ENCODE measurements around the gene SELENOO. TPM values are rescaled to one million over a fixed set of nuclear protein-coding genes. Genes with fewer than 3 reads are reported as not detected.

SELENOO gene
- total and polyA plus RNA-seq, 3 experiments from 2014 or later, result 6.1 to 25.9 (median 22.3) TPM

- no peak overlapping the region for H3K27ac Mint-ChIP-seq
- CTCF ChIA-PET, result interaction anchor here (1.5 kb wide), 1 partner anchor 12 kb away, joined by 6 read pairs; no protein-coding TSS in a partner anchor
Measured at GRCh38 chr22:50229370-50229769, 28.6 kb downstream of the SELENOO start.

GRCh38 chr22:50232481-50233151 lies 31.8 kb downstream of the SELENOO start:
- no peak overlapping the region for H3K27ac Mint-ChIP-seq
- H3K27ac ChIP-seq (ENCODE audit: low read depth, low read length), result no peak overlapping the region
- peaks cover 0 to 68% (median 10%) of the 10 kb centered on the region in 3 donors for H3K36me3 Mint-ChIP-seq
- ChIA-PET CTCF (no interaction called here), POLR2A (no interaction called here)
- no peaks in the 10 kb centered on the region for H3K9me3 ChIP-seq (ENCODE audit: low read length)
- no peaks in the 10 kb centered on the region for H3K27me3 Mint-ChIP-seq
- no peak for DNase-seq
- H3K27me3 ChIP-seq (ENCODE audit: insufficient read depth, low read length, poor library complexity, severe bottlenecking), result no peaks in the 10 kb centered on the region
- H3K4me3 Mint-ChIP-seq, result peak overlapping the region in 1 of 7 donors; percentile 5
- no peaks in the 10 kb centered on the region for H3K9me3 Mint-ChIP-seq
- peaks cover 11 to 25% (median 16%) of the 10 kb centered on the region in 3 donors for H3K4me1 Mint-ChIP-seq
- no peaks in the 10 kb centered on the region for H3K4me1 ChIP-seq (ENCODE audit: insufficient read depth, low read length)
- H3K4me3 ChIP-seq (ENCODE audit: low read length), result no peak overlapping the region
- peaks cover 21% of the 10 kb centered on the region for H3K36me3 ChIP-seq (ENCODE audit: insufficient read depth, low read length)

More at GRCh38 chr22:50229370-50229769, 28.6 kb downstream of the SELENOO start:
- no peak for DNase-seq
- Histone ChIP-seq H3K27me3 (ENCODE audit: insufficient read depth, low read length, poor library complexity, severe bottlenecking) (no peaks in the 10 kb centered on the region), H3K27ac (ENCODE audit: low read depth, low read length) (no peak overlapping the region), H3K4me1 (ENCODE audit: insufficient read depth, low read length) (no peaks in the 10 kb centered on the region), H3K9me3 (ENCODE audit: low read length) (no peaks in the 10 kb centered on the region), H3K36me3 (ENCODE audit: insufficient read depth, low read length) (peaks cover 17% of the 10 kb centered on the region), H3K4me3 (ENCODE audit: low read length) (no peak overlapping the region)
- no peaks in the 10 kb centered on the region for H3K9me3 Mint-ChIP-seq
- H3K4me1 Mint-ChIP-seq, result peaks cover 6 to 9% (median 8%) of the 10 kb centered on the region in 3 donors
- no peaks in the 10 kb centered on the region for H3K27me3 Mint-ChIP-seq
- peak overlapping the region in 1 of 7 donors; percentile 28 for H3K4me3 Mint-ChIP-seq
- H3K36me3 Mint-ChIP-seq, result peaks cover 0 to 70% (median 12%) of the 10 kb centered on the region in 3 donors
- POLR2A ChIA-PET, result no interaction called here

- Mint-ChIP-seq H3K36me3 (peaks cover 0 to 69% (median 10%) of the 10 kb centered on the region in 3 donors), H3K4me3 (no peak overlapping the region), H3K4me1 (peaks cover 11 to 29% (median 16%) of the 10 kb centered on the region in 3 donors), H3K27ac (peak overlapping the region in 1 of 8 donors; percentile 5), H3K9me3 (no peaks in the 10 kb centered on the region), H3K27me3 (no peaks in the 10 kb centered on the region)
- POLR2A ChIA-PET, result no interaction called here
- DNase-seq, result no peak
- H3K4me1 ChIP-seq (ENCODE audit: insufficient read depth, low read length), result no peaks in the 10 kb centered on the region
- no peak overlapping the region for H3K4me3 ChIP-seq (ENCODE audit: low read length)
- H3K27me3 ChIP-seq (ENCODE audit: insufficient read depth, low read length, poor library complexity, severe bottlenecking), result no peaks in the 10 kb centered on the region
- H3K36me3 ChIP-seq (ENCODE audit: insufficient read depth, low read length), result peaks cover 21% of the 10 kb centered on the region
- H3K27ac ChIP-seq (ENCODE audit: low read depth, low read length), result no peak overlapping the region
- H3K9me3 ChIP-seq (ENCODE audit: low read length), result no peaks in the 10 kb centered on the region
- CTCF ChIA-PET, result no interaction called here
Measured at GRCh38 chr22:50233223-50233622, 32.4 kb downstream of the SELENOO start.

- CTCF ChIA-PET, result no interaction called here
- Histone ChIP-seq H3K9me3 (ENCODE audit: low read length) (no peaks in the 10 kb centered on the region), H3K36me3 (ENCODE audit: insufficient read depth, low read length) (peaks cover 26% of the 10 kb centered on the region), H3K27me3 (ENCODE audit: insufficient read depth, low read length, poor library complexity, severe bottlenecking) (no peaks in the 10 kb centered on the region), H3K27ac (ENCODE audit: low read depth, low read length) (no peak overlapping the region), H3K4me3 (ENCODE audit: low read length) (no peak overlapping the region), H3K4me1 (ENCODE audit: insufficient read depth, low read length) (peaks cover 8% of the 10 kb centered on the region)
- H3K4me1 Mint-ChIP-seq, result peaks cover 22 to 46% (median 23%) of the 10 kb centered on the region in 3 donors
- H3K4me3 Mint-ChIP-seq, result no peak overlapping the region
- POLR2A ChIA-PET, result interaction anchor here (0.6 kb wide), 1 partner anchor 327 kb away, joined by 8 read pairs; no protein-coding TSS in a partner anchor
- no peaks in the 10 kb centered on the region for H3K27me3 Mint-ChIP-seq
- DNase-seq, result no peak
- H3K36me3 Mint-ChIP-seq, result peaks cover 0 to 68% (median 7%) of the 10 kb centered on the region in 3 donors
- no peak overlapping the region for H3K27ac Mint-ChIP-seq
- H3K9me3 Mint-ChIP-seq, result no peaks in the 10 kb centered on the region
Measured at GRCh38 chr22:50236731-50237409, 36.1 kb downstream of the SELENOO start.

GRCh38 chr22:50238755-50239154 lies 37.9 kb downstream of the SELENOO start:
- Mint-ChIP-seq H3K4me1 (peaks cover 32 to 59% (median 37%) of the 10 kb centered on the region in 3 donors), H3K4me3 (no peak overlapping the region), H3K27me3 (no peaks in the 10 kb centered on the region), H3K27ac (peak overlapping the region in 1 of 8 donors; percentile 29), H3K9me3 (no peaks in the 10 kb centered on the region), H3K36me3 (peaks cover 0 to 54% (median 3%) of the 10 kb centered on the region in 3 donors)
- peaks cover 26% of the 10 kb centered on the region for H3K36me3 ChIP-seq (ENCODE audit: insufficient read depth, low read length)
- CTCF ChIA-PET, result interaction anchor here (0.8 to 1.1 kb wide), 2 partner anchors 161 to 165 kb away, joined by 3 read pairs; no protein-coding TSS in a partner anchor
- POLR2A ChIA-PET, result interaction anchor here (1.1 kb wide), 1 partner anchor 49 kb away, joined by 3 read pairs; no protein-coding TSS in a partner anchor
- H3K9me3 ChIP-seq (ENCODE audit: low read length), result no peaks in the 10 kb centered on the region
- no peak overlapping the region for H3K27ac ChIP-seq (ENCODE audit: low read depth, low read length)
- DNase-seq, result no peak
- peaks cover 24% of the 10 kb centered on the region for H3K4me1 ChIP-seq (ENCODE audit: insufficient read depth, low read length)
- no peak overlapping the region for H3K4me3 ChIP-seq (ENCODE audit: low read length)
- H3K27me3 ChIP-seq (ENCODE audit: insufficient read depth, low read length, poor library complexity, severe bottlenecking), result no peaks in the 10 kb centered on the region

- Mint-ChIP-seq H3K27me3 (peaks cover 0 to 1% of the 10 kb centered on the region in 2 donors), H3K4me1 (peaks cover 36 to 61% (median 36%) of the 10 kb centered on the region in 3 donors), H3K27ac (peak overlapping the region; percentile 43 to 100 (median 79)), H3K36me3 (peaks cover 0 to 44% (median 5%) of the 10 kb centered on the region in 3 donors), H3K9me3 (no peaks in the 10 kb centered on the region), H3K4me3 (peak overlapping the region; percentile 84 to 100 (median 98))
- no peaks in the 10 kb centered on the region for H3K27me3 ChIP-seq (ENCODE audit: insufficient read depth, low read length, poor library complexity, severe bottlenecking)
- ChIA-PET CTCF (interaction anchor here (0.8 to 4.7 kb wide), 12 partner anchors 9 to 379 kb away, joined by 3 to 28 read pairs (median 4); partner anchors contain the start of genes HDAC10, LMF2, NCAPH2 and SCO2), POLR2A (no interaction called here)
- H3K4me1 ChIP-seq (ENCODE audit: insufficient read depth, low read length), result peaks cover 41% of the 10 kb centered on the region
- peak overlapping the region; percentile 56 for H3K4me3 ChIP-seq (ENCODE audit: low read length)
- DNase-seq, result no peak
- no peaks in the 10 kb centered on the region for H3K9me3 ChIP-seq (ENCODE audit: low read length)
- peaks cover 24% of the 10 kb centered on the region for H3K36me3 ChIP-seq (ENCODE audit: insufficient read depth, low read length)
- no peak overlapping the region for H3K27ac ChIP-seq (ENCODE audit: low read depth, low read length)
Measured at GRCh38 chr22:50242406-50242949, 41.7 kb downstream of the SELENOO start.

GRCh38 chr22:50243685-50244419 lies 43.0 kb downstream of the SELENOO start:
- ChIA-PET CTCF (interaction anchor here (0.8 to 4.7 kb wide), 16 partner anchors 8 to 377 kb away, joined by 3 to 28 read pairs (median 4); partner anchors contain the start of genes HDAC10, SCO2 and SYCE3), POLR2A (interaction anchor here (0.7 to 1.3 kb wide), 7 partner anchors 23 to 282 kb away, joined by 3 to 10 read pairs (median 6); partner anchors contain the start of genes LMF2, MAPK11, NCAPH2 and SCO2)
- Histone ChIP-seq H3K36me3 (ENCODE audit: insufficient read depth, low read length) (peaks cover 24% of the 10 kb centered on the region), H3K27ac (ENCODE audit: low read depth, low read length) (peak overlapping the region; percentile 99), H3K4me3 (ENCODE audit: low read length) (peak overlapping the region; percentile 77), H3K27me3 (ENCODE audit: insufficient read depth, low read length, poor library complexity, severe bottlenecking) (no peaks in the 10 kb centered on the region), H3K4me1 (ENCODE audit: insufficient read depth, low read length) (peaks cover 50% of the 10 kb centered on the region), H3K9me3 (ENCODE audit: low read length) (no peaks in the 10 kb centered on the region)
- DNase-seq, result no peak
- peak overlapping the region; percentile 94 to 100 (median 98) for H3K27ac Mint-ChIP-seq
- peaks cover 34 to 66% (median 41%) of the 10 kb centered on the region in 3 donors for H3K4me1 Mint-ChIP-seq
- H3K9me3 Mint-ChIP-seq, result no peaks in the 10 kb centered on the region
- peak overlapping the region; percentile 84 to 100 (median 98) for H3K4me3 Mint-ChIP-seq
- peaks cover 0 to 1% of the 10 kb centered on the region in 2 donors for H3K27me3 Mint-ChIP-seq
- peaks cover 0 to 41% (median 5%) of the 10 kb centered on the region in 3 donors for H3K36me3 Mint-ChIP-seq

All from CD8-positive, alpha-beta memory T cell (primary cell).